ENCODE measurements around the gene MAD2L1.
"Not testable (repeated sequence)": the region's sequence is repeated elsewhere in the genome, so short reads cannot be mapped to it uniquely, and the experiment has no call there.

The MAD2L1 gene

GRCh38 chr4:120070196-120070595, 3.5 kb upstream of the MAD2L1 start:
- H3K27ac ChIP-seq = no peak overlapping the region
- no peak for DNase-seq
- H3K36me3 ChIP-seq = peaks cover 8% of the 10 kb centered on the region
- no peak overlapping the region for H3K4me3 ChIP-seq (ENCODE audit: low read depth, low read length)
- no peak for TF ChIP-seq CTCF (IDR thresholded peaks at IDR 0.05; ENCODE audit: low read depth, low read length)
- no peaks in the 10 kb centered on the region for H3K27me3 ChIP-seq (ENCODE audit: insufficient read depth, low read depth, severe bottlenecking)
- H3K9me3 ChIP-seq (ENCODE audit: severe bottlenecking) = no peaks in the 10 kb centered on the region

GRCh38 chr4:120065974-120066516, 603 bp downstream of the MAD2L1 start:
- Histone ChIP-seq H3K9me3 (ENCODE audit: severe bottlenecking) (no peaks in the 10 kb centered on the region), H3K4me3 (ENCODE audit: low read depth, low read length) (peak overlapping the region; percentile 86), H3K27me3 (ENCODE audit: insufficient read depth, low read depth, severe bottlenecking) (no peaks in the 10 kb centered on the region), H3K27ac (peak overlapping the region; percentile 97), H3K36me3 (peaks cover 44% of the 10 kb centered on the region)
- TF ChIP-seq CTCF (IDR thresholded peaks at IDR 0.05; ENCODE audit: low read depth, low read length) = no peak
- DNase-seq = no peak

- no peaks in the 10 kb centered on the region for H3K9me3 ChIP-seq (ENCODE audit: severe bottlenecking)
- H3K27ac ChIP-seq = no peak overlapping the region
- DNase-seq = no peak
- peak overlapping the region; percentile 86; the same call in 1 of the 2 replicates for H3K4me3 ChIP-seq (ENCODE audit: low read depth, low read length)
- peaks cover 55% of the 10 kb centered on the region for H3K36me3 ChIP-seq
- TF ChIP-seq CTCF (IDR thresholded peaks at IDR 0.05; ENCODE audit: low read depth, low read length) = no peak
- no peaks in the 10 kb centered on the region for H3K27me3 ChIP-seq (ENCODE audit: insufficient read depth, low read depth, severe bottlenecking)
Measured at GRCh38 chr4:120064887-120065286, 1.8 kb downstream of the MAD2L1 start.

GRCh38 chr4:120063711-120064110, 2.9 kb downstream of the MAD2L1 start:
- not testable (repeated sequence) for H3K27ac ChIP-seq; H3K27me3 ChIP-seq (ENCODE audit: insufficient read depth, low read depth, severe bottlenecking); H3K9me3 ChIP-seq (ENCODE audit: severe bottlenecking); H3K4me3 ChIP-seq (ENCODE audit: low read depth, low read length); DNase-seq
- H3K36me3 ChIP-seq = peaks cover 65% of the 10 kb centered on the region

- no peak for TF ChIP-seq CTCF (IDR thresholded peaks at IDR 0.05; ENCODE audit: low read depth, low read length)
- H3K36me3 ChIP-seq = peaks cover 75% of the 10 kb centered on the region
- H3K27ac ChIP-seq = no peak overlapping the region
- H3K4me3 ChIP-seq (ENCODE audit: low read depth, low read length) = no peak overlapping the region
- no peak for DNase-seq
- no peaks in the 10 kb centered on the region for H3K9me3 ChIP-seq (ENCODE audit: severe bottlenecking)
- no peaks in the 10 kb centered on the region for H3K27me3 ChIP-seq (ENCODE audit: insufficient read depth, low read depth, severe bottlenecking)
Measured at GRCh38 chr4:120062663-120063195, 3.9 kb downstream of the MAD2L1 start.

DNA sequence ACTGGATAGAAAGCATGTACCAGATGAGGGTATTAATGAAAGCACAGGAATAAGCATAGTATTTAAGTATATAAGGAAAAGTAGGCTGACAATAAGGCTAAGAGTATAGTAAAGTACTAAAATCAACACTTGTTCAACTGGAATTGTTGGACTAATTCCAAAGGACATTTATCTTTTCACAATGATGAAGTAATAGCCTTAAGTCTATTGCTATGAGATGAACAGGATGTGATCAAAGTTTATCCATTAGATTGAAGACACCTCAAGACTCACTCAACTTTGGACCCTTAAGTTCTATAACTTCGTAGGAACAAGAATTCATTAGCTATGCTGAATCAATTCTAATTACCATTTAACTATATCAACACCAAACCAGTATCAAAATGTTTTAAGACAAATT, 7.6 kb downstream of the MAD2L1 start:
- H3K27me3 ChIP-seq (ENCODE audit: insufficient read depth, low read depth, severe bottlenecking) = no peaks in the 10 kb centered on the region
- peaks cover 71% of the 10 kb centered on the region for H3K36me3 ChIP-seq
- no peak for TF ChIP-seq CTCF (IDR thresholded peaks at IDR 0.05; ENCODE audit: low read depth, low read length)
- H3K4me3 ChIP-seq (ENCODE audit: low read depth, low read length) = no peak overlapping the region
- H3K9me3 ChIP-seq (ENCODE audit: severe bottlenecking) = no peaks in the 10 kb centered on the region
- H3K27ac ChIP-seq = no peak overlapping the region
- no peak for DNase-seq

Data from WERI-Rb-1 (cell line).